ENCODE measurements around the gene CBL. TPM values are rescaled to one million over a fixed set of nuclear protein-coding genes. Genes with fewer than 3 reads are reported as not detected.

CBL gene
- total and polyA plus RNA-seq, 9 donors: 3.6 to 17.9 (median 12.3) TPM

GRCh38 chr11:119300198-119300964 lies 94.2 kb downstream of the CBL start:
- DNase-seq: no peak
- H3K36me3 ChIP-seq: no peaks in the 10 kb centered on the region

GRCh38 chr11:119303227-119303718 lies 97.1 kb downstream of the CBL start:
- Histone ChIP-seq H3K36me3 (no peaks in the 10 kb centered on the region), H3K27me3 (no peaks in the 10 kb centered on the region), H3K4me1 (ENCODE audit: insufficient read depth) (peaks cover 12% of the 10 kb centered on the region), H3K9me3 (no peaks in the 10 kb centered on the region), H3K4me3 (no peak overlapping the region), H3K27ac (no peak overlapping the region)
- no peak for TF ChIP-seq EP300 (IDR thresholded peaks at IDR 0.05)
- no peak for TF ChIP-seq POLR2A (IDR thresholded peaks at IDR 0.05)
- TF ChIP-seq CTCF (IDR thresholded peaks at IDR 0.05): no peak
- DNase-seq: no peak
- intact Hi-C loops (cut with DNase I): no loop called here
- 91 to 95% (median 93%) methylated on average over 5 of the region's 5 CpGs for WGBS, 3 donors

More at GRCh38 chr11:119300198-119300964, 94.2 kb downstream of the CBL start:
- no peak for TF ChIP-seq POLR2A (IDR thresholded peaks at IDR 0.05)
- no peak for TF ChIP-seq CTCF (IDR thresholded peaks at IDR 0.05)
- TF ChIP-seq EP300 (IDR thresholded peaks at IDR 0.05): no peak
- Histone ChIP-seq H3K4me1 (ENCODE audit: insufficient read depth) (no peaks in the 10 kb centered on the region), H3K4me3 (no peak overlapping the region), H3K9me3 (no peaks in the 10 kb centered on the region), H3K27me3 (no peaks in the 10 kb centered on the region), H3K27ac (no peak overlapping the region)
- WGBS, 3 donors: 47 to 60% (median 52%) methylated on average over 3 of the region's 3 CpGs
- intact Hi-C loops (cut with DNase I): no loop called here

- DNase-seq: no peak
- H3K4me3 ChIP-seq: no peak overlapping the region
- TF ChIP-seq EP300 (IDR thresholded peaks at IDR 0.05) (no peak), POLR2A (IDR thresholded peaks at IDR 0.05) (no peak), CTCF (IDR thresholded peaks at IDR 0.05) (no peak)
- intact Hi-C loops (cut with DNase I): no loop called here
- WGBS, 3 donors: 82 to 84% (median 83%) methylated on average over 7 of the region's 7 CpGs
- no peaks in the 10 kb centered on the region for H3K36me3 ChIP-seq
- H3K4me1 ChIP-seq (ENCODE audit: insufficient read depth): peaks cover 12% of the 10 kb centered on the region
- no peaks in the 10 kb centered on the region for H3K27me3 ChIP-seq
- peak overlapping the region; percentile 9 to 72 for H3K27ac ChIP-seq
- H3K9me3 ChIP-seq: no peaks in the 10 kb centered on the region
These were observed 99.6 kb downstream of the CBL start for GRCh38 chr11:119305556-119306372.

GRCh38 chr11:119306373-119306890 lies 100.3 kb downstream of the CBL start:
- Histone ChIP-seq H3K36me3 (no peaks in the 10 kb centered on the region), H3K4me3 (no peak overlapping the region)
- peak; percentile 39 to 61 (median 55) for DNase-seq

More at GRCh38 chr11:119306373-119306890, 100.3 kb downstream of the CBL start:
- H3K4me1 ChIP-seq (ENCODE audit: insufficient read depth): peaks cover 12% of the 10 kb centered on the region
- H3K27me3 ChIP-seq: no peaks in the 10 kb centered on the region
- H3K9me3 ChIP-seq: no peaks in the 10 kb centered on the region
- H3K27ac ChIP-seq: peak overlapping the region; percentile 9 to 72
- 17 to 37% (median 31%) methylated on average over 5 of the region's 5 CpGs for WGBS, 3 donors
- intact Hi-C loops (cut with DNase I): no loop called here
- no peak for TF ChIP-seq EP300 (IDR thresholded peaks at IDR 0.05)
- no peak for TF ChIP-seq CTCF (IDR thresholded peaks at IDR 0.05)
